Measurements from ENCODE around the gene OR2S2. TPM values are rescaled to one million over a fixed set of nuclear protein-coding genes. Genes with fewer than 3 reads are reported as not detected.
"Not testable (repeated sequence)": the region's sequence is repeated elsewhere in the genome, so short reads cannot be mapped to it uniquely, and the experiment has no call there.

Gene OR2S2
- total and polyA plus RNA-seq, 2 donors (not counting 3 experiments of a cell fraction or from before 2014, with no cell fraction given): not detected

- Histone ChIP-seq H3K79me2 (ENCODE audit: control insufficient read depth, insufficient read depth, low read length) (no peaks in the 10 kb centered on the region), H4K20me1 (replicated peaks; ENCODE audit: control insufficient read depth, extremely low read depth, insufficient read depth, low read length) (no peaks in the 10 kb centered on the region), H3K27ac (ENCODE audit: insufficient read depth, low read depth, low read length) (no peak overlapping the region), H3K9ac (replicated peaks; ENCODE audit: extremely low read depth, insufficient read depth, low read length) (no peak overlapping the region), H3K9me1 (replicated peaks; ENCODE audit: control insufficient read depth, extremely low read depth, insufficient read depth, low read length) (no peaks in the 10 kb centered on the region), H3K4me1 (ENCODE audit: control insufficient read depth, extremely low read depth, insufficient read depth, low read length) (no peaks in the 10 kb centered on the region), H3K4me3 (replicated peaks in 1 of 3; ENCODE audit: insufficient read depth in 1 of 3, low read depth in 1 of 3, low read length in 3 of 3) (no peak overlapping the region), H2AFZ (ENCODE audit: low read depth, low read length) (no peak overlapping the region), H3K27me3 (ENCODE audit: control insufficient read depth in 2 of 2, insufficient read depth in 2 of 2, low read length in 2 of 2) (peaks cover 8 to 9% of the 10 kb centered on the region in 2 experiments), H3K36me3 (ENCODE audit: control insufficient read depth in 2 of 2, extremely low read depth in 1 of 2, insufficient read depth in 2 of 2, low read length in 2 of 2) (no peaks in the 10 kb centered on the region), H3K4me2 (ENCODE audit: insufficient read depth, low read length) (no peak overlapping the region), H3K9me3 (replicated peaks; ENCODE audit: control insufficient read depth, insufficient read depth, low read length) (no peaks in the 10 kb centered on the region)
- POLR2A ChIA-PET: no interaction called here
- intact Hi-C loops (cut with micrococcal nuclease): loop anchor here (10.0 kb wide), 1 partner anchor 1716 kb away; no protein-coding TSS in a partner anchor
- dilution Hi-C loops (cut with MboI; ENCODE audit: extremely low pct_ligation_motif_present, low sequenced_read_pairs): no loop called here
- no TSS peak for BruUV-seq (replicated peaks)
- FAIRE-seq: no peak
- no peak for DNase-seq (ENCODE audit: low read depth, low spot score)
- no peak for TF ChIP-seq MAX (IDR thresholded peaks at IDR 0.05; ENCODE audit: insufficient read depth, insufficient read length)
- TF ChIP-seq CTCF (IDR thresholded peaks at IDR 0.05; ENCODE audit: extremely low read depth in 1 of 2, insufficient read depth in 1 of 2, low read depth in 1 of 2, low read length in 2 of 2): no peak
- CTCF ChIA-PET: no interaction called here
Measured at GRCh38 chr9:35998333-35998732, 40.4 kb upstream of the OR2S2 start.

- H2AFZ ChIP-seq (ENCODE audit: low read depth, low read length); H3K27me3 ChIP-seq (ENCODE audit: control insufficient read depth in 2 of 2, insufficient read depth in 2 of 2, low read length in 2 of 2); H3K9me3 ChIP-seq (replicated peaks; ENCODE audit: control insufficient read depth, insufficient read depth, low read length); H3K9ac ChIP-seq (replicated peaks; ENCODE audit: extremely low read depth, insufficient read depth, low read length); H4K20me1 ChIP-seq (replicated peaks; ENCODE audit: control insufficient read depth, extremely low read depth, insufficient read depth, low read length); FAIRE-seq; H3K4me2 ChIP-seq (ENCODE audit: insufficient read depth, low read length); H3K36me3 ChIP-seq (ENCODE audit: control insufficient read depth in 2 of 2, extremely low read depth in 1 of 2, insufficient read depth in 2 of 2, low read length in 2 of 2); POLR2A ChIA-PET; H3K4me3 ChIP-seq (replicated peaks in 1 of 3; ENCODE audit: insufficient read depth in 1 of 3, low read depth in 1 of 3, low read length in 3 of 3); H3K79me2 ChIP-seq (ENCODE audit: control insufficient read depth, insufficient read depth, low read length); DNase-seq (ENCODE audit: low read depth, low spot score); BruUV-seq (replicated peaks); dilution Hi-C loops (cut with MboI; ENCODE audit: extremely low pct_ligation_motif_present, low sequenced_read_pairs); H3K4me1 ChIP-seq (ENCODE audit: control insufficient read depth, extremely low read depth, insufficient read depth, low read length); H3K27ac ChIP-seq (ENCODE audit: insufficient read depth, low read depth, low read length); H3K9me1 ChIP-seq (replicated peaks; ENCODE audit: control insufficient read depth, extremely low read depth, insufficient read depth, low read length): not testable (repeated sequence)
- intact Hi-C loops (cut with micrococcal nuclease): loop anchor here (10.0 kb wide), 1 partner anchor 1718 kb away; no protein-coding TSS in a partner anchor
- CTCF ChIA-PET: interaction anchor here (2.2 to 3.6 kb wide), 2 partner anchors 11 to 170 kb away, joined by 4 to 25 read pairs; no protein-coding TSS in a partner anchor
Measured at GRCh38 chr9:35997016-35997415, 39.1 kb upstream of the OR2S2 start.

All from endothelial cell of umbilical vein (primary cell).